ENCODE results near the gene PTH2. TPM values are rescaled to one million over a fixed set of nuclear protein-coding genes. Genes with fewer than 3 reads are reported as not detected.
A peak's percentile ranks its signal among the peaks of the same experiment; 100 is the strongest.

Gene PTH2
- polyA plus RNA-seq, 1 donor: not detected

DNA sequence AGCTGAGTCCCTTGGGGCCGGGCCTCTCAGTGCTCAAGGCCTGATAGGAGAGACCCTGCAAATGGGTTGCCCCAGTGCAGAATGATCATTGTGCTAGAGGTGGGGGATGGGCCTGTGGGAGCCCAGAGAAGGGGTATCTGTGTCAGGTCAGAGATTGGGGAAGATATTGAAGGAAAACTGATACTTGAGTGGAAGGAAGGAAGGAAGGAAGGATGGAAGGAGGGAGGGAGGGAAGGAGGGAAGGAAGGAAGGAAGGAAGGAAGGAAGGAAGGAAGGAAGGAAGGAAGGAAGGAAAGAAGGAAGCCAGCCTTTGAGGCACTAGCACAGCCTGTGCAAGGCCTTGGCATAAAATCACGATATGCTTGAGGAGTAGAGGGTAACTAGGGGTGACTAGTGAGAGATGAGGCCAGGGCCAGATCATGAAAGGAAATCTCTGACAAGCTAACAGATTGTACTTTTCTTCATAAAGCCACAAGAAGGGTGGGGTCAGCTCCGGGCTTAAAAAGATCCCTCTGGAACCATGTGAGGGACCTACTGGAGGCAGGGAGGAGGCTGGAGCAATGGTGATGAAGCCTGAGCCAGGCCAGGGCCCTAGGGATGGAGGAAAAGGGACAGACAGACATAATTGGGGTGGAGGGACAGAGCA lies 11.4 kb downstream of the PTH2 start:
- DNase-seq (ENCODE audit: low read depth): no peak

DNA sequence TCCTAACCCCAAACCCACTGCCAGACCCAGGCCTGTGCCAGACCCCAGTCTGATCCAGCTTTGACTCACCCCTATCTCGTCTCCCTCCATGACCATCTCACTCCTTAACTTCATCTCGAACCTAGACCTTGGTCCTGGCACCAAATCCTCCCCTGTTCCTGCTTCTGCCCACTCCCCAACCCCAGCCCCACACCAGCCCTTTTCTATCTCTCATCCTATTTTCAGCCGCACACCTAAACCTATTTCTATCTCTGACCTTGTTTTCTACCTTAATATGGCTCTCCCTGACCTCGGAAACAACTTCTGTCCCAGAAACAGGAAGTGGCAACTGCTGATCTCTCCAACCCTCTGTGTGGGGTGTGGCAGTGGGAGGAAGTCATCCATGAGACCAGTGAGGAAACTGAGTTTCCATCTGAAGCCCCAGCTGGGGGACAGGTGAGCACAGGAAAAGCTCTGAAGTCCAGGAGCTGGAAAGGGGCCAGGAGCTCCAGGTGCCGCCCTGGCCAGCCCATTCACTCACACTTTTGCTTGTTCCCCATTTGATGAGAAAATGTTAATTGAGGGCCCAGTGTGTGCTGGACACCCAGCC lies 13.7 kb downstream of the PTH2 start:
- DNase-seq (ENCODE audit: low read depth): no peak

DNA sequence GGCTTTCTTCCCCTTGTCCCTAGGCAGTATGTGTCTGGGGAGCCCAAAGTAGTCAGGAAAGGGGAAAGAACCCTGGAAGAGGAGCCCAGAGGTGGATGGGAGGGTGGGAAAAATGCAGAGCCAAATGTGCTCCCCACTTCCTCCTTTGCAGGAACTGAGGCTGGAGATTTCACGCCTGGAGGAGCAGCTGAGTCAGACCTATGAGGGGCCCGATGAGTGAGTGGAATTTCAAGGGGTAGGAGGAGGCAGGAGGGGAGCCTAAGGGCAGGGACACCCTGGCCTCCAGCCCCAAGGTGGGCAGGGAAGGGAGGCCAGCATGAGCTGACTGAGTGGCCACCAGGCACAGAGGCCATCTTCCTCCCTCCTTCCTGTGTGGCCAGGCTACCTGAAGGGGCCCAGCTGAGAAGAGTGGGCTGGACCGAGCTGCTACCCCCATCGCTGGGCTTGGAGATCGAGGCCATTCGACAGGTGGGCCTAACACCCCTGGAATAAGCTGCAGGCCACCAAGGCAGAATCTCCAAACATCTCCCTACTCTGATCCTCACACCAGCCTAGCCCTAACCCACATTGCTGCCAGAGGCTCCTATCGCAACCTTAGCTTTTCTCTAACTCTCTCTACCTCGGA lies 14.3 kb downstream of the PTH2 start:
- no peak for DNase-seq (ENCODE audit: low read depth)

GRCh38 chr19:49407482-49408015 lies 15.7 kb downstream of the PTH2 start:
- no peak for DNase-seq (ENCODE audit: low read depth)

GRCh38 chr19:49407079-49407478 lies 16.2 kb downstream of the PTH2 start:
- no peak for DNase-seq (ENCODE audit: low read depth)

DNA sequence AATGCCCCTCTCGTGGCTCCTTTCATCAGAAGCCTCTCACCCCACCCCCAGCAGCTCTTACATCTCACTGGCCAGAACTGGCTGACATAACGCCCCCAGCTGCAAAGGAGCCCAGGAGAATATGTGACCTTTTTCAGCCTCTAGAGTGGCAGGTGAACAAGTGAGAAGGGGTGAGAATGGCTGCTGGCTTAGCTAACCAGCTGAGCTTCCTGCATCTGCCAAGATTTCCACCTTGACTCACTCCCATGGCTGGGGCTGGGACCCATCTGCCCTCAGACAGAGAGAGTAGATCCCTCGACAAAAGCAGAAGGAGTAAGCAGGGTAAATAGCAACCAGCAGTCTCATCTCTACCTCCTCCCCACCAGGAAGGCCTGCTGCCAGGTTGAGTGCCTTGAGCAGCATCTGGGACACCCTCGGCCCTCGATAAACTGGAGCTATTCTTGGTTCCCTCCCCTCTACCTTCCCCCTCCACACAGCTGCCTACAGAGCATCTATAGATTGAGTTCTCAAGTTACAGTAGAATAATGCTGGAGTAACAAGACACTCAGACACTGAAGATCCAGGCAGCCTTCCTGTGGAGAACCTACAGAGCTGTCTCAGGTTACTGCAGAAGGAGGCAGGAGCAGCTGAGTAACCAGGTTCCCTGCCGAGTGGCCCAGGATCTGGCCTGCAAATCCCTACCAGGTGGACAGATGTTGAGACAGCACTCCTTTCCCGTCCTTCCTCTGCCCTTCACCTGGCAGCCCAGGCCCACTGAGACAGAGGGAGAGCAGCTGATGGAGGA lies 19.6 kb downstream of the PTH2 start:
- no peak for DNase-seq (ENCODE audit: low read depth)

DNA sequence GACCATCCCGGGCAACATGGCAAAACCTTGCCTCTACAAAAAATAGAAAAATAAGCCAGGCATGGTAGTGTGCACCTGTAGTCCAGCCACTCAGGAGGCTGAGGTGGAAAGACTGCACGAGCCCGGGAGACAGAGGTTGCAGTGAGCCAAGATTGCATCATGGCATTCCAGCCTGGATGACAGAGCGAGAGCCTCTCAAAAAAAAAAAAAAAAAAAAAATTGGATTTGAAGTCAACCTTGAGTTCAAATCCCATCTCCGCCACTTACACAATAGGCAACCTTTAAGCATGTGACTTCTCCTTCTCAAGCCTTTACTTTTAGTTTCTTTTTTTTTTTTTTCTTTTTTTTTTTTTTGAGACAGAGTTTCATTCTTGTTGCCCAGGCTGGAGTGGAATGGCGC lies 23.2 kb downstream of the PTH2 start:
- no peak for DNase-seq (ENCODE audit: low read depth)

- no peak for DNase-seq (ENCODE audit: low read depth)
Measured at GRCh38 chr19:49398931-49399330, 24.3 kb downstream of the PTH2 start.

GRCh38 chr19:49398001-49398615 lies 25.1 kb downstream of the PTH2 start:
- DNase-seq (ENCODE audit: low read depth): no peak

- DNase-seq (ENCODE audit: low read depth): no peak
Measured at GRCh38 chr19:49396738-49397505, 26.3 kb downstream of the PTH2 start.

GRCh38 chr19:49395581-49396407 lies 27.4 kb downstream of the PTH2 start:
- DNase-seq (ENCODE audit: low read depth): no peak

DNA sequence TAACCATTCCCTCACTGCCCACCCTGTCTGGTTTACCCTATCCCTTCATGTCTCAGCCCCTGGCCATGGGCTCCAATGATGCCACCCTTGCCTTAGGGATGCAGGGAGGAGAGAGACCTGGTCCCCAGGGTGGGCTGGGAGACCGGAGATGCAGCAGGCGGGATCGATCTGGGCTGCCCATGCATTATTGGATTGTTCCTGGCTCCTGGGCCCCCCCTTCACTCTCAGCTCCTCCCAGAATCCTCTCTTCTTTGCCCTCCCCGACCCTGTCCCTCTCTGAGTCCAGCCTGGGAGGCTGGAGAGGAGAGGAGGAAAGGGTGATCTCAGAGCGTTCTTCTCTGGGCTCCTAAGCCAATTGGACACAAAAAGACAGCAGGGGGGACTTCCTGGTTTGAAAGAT lies 29.4 kb downstream of the PTH2 start:
- no peak for DNase-seq (ENCODE audit: low read depth)

DNA sequence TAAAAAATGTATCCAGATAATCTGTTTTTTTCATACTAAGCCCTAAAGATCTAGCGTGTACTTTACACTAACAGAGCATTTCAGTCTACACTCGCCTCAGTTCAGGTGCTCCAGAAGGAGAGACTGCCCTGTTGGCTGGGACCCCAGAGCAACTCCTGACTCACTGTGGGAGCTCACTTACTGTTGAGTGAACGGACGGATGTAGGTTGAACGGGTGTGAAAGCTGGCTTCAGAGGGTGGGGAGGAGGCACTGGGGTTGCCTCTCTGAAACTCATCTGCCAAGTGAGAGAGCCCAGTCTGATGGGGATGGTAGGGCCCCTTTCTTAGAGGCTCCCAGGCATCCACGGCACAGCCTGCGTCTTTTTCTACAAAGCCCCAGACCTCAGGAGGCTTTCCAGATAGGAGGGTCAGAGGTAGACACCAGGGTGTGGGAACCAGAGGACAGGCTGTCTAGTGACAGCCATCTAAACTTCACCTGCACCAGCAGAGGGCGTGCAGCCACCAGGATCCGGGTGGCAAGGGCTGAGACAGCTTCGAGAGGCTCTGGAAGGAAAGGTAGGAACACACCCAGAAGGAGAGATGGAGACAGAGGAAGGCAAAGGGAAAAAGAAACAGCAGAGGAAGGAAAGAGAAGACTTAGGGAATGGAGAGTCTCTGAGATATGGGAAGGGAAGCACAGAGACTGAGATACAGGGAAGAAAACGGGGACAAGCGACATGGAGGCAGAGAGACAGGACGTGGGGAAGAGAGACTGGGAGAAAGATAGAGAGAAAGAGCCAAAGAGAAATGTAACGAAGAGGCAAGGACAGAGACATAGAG lies 31.5 kb downstream of the PTH2 start:
- peak; percentile 47 for DNase-seq (ENCODE audit: low read depth)

DNA sequence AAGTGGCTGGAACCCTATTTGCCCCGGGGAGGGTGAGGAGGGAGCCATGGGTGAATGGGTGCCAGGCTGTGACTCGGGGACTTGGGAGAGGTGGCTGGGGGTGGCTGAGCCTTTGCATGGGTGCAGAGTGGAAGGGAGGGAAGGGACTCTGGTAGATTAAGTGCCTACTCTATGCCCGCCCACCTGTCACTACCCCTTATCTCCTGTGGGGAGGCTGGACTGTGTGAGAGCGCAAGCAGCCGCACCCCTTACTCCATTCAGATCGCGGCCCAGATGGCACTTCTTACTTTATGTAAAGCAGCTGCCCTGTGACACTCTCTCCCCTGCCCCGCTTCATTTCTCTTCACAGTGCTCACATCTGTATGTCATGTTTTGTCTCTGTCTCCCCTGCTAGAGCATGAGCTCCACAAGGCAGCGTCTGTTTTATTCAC lies 32.3 kb downstream of the PTH2 start:
- no peak for DNase-seq (ENCODE audit: low read depth)

DNA sequence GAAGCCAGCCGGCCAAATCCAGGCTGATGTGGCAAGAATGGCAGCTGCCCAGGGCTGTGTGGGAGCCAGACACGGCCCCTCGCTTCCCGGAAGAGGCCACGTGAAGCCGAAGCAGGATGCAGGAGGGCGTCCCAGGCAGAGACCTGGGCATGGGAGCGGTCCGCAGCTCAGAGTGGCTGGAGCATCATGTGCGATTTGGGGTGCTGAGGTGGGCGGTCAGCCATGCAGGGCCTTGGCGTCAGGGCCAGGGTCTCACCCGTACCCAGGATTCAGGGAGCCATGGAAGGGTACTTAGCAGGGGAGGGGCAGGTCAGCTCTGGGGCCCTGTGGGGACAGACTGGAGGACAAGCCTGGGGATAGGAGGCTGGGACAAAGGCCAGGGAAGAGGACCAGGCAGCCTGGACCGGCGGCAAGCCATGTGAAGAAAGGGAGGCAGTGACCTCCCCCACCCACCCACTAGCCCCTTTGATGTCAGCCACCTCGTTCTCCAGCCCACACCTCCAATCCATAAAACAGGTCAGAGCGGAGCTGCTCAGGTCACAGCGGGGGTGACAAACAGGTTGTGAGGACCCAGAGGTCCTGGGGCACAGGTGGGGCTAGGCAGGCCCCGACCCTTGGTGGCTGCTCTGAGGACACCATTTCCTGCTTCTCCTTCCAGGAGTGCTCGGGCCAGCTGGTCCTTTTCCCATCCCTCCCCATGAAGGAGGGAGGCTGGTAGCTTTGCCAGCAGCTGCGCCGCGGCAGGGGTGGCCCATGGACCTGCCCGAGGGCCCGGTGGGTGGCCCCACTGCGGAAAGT lies 32.9 kb downstream of the PTH2 start:
- no peak for DNase-seq (ENCODE audit: low read depth)

DNA sequence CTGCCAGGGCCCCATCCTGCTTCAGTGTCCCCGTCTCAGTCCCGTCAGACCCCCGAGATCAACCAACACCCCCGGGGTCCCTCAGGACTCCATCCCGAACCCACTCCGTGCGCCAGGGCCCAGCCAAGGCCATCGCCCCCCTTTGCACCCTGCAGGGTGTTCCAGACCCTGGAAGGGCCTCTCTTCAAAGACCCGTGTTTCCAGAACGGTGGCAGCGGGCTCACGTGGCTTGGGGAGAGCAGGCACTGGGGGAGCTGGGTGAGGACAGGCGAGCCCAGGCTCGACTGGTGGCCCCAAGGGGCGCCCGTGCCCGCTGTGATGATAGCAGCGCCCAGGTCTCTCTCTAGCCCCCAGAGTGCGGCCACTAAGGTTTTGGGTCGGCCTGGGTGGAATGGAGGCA lies 33.8 kb downstream of the PTH2 start:
- DNase-seq (ENCODE audit: low read depth): no peak

- DNase-seq (ENCODE audit: low read depth): peak; percentile 11
Measured at GRCh38 chr19:49387936-49388372, 35.3 kb downstream of the PTH2 start, which contains the start of gene KASH5. KASH5 (plus strand) TSS chr19:49388249; CDS start chr19:49390884, 2,635 bp downstream.

- DNase-seq (ENCODE audit: low read depth): no peak
Measured at GRCh38 chr19:49383599-49383998, 39.6 kb downstream of the PTH2 start.
